Activated CD8-positive, alpha-beta T cell treated with anti-CD3 and anti-CD28 coated beads, Interleukin-2, amount 10 ng/mL, durations not matched to agents 7 days and 5 days (primary cell): ENCODE results near the gene ZDHHC8. TPM values are rescaled to one million over a fixed set of nuclear protein-coding genes. Genes with fewer than 3 reads are reported as not detected.

Source experiments
- ATAC-seq: fragments of 150-1000 bp; cut with Tn5 transposase; one replicate; pipeline ENCODE4 v1.10.0; 2021; ENCODE audit warnings: moderate library complexity
- CTCF ChIA-PET: fragments of 350-600 bp; sonication (Branson Sonifier 250); formaldehyde crosslinking; loops from one replicate; lab custom pipeline; 2021; ENCODE audit warnings: antibody characterized with exemption; lab: Charles Lee
- POLR2A ChIA-PET: fragments of 350-600 bp; sonication (Branson Sonifier 250); formaldehyde crosslinking; loops from one replicate; lab custom pipeline; 2021; ENCODE audit warnings: antibody characterized with exemption; lab: Charles Lee
- DNase-seq: peaks from one replicate; pipeline ENCODE4 v3.0.0-alpha.2; 2020
- H3K27ac Mint-ChIP-seq: one replicate; pipeline ENCODE4 v1.8.0; 2021; ENCODE audit warnings: mild to moderate bottlenecking, mixed read lengths
- H3K27me3 Mint-ChIP-seq: one replicate; pipeline ENCODE4 v1.8.0; 2021; ENCODE audit warnings: low read depth, mixed read lengths
- H3K36me3 Mint-ChIP-seq: one replicate; pipeline ENCODE4 v1.8.0; 2021; ENCODE audit warnings: low read depth, mixed read lengths
- H3K4me1 Mint-ChIP-seq: one replicate; pipeline ENCODE4 v1.8.0; 2021; ENCODE audit warnings: low read depth, mixed read lengths
- H3K4me3 Mint-ChIP-seq: one replicate; pipeline ENCODE4 v1.8.0; 2021; ENCODE audit warnings: mild to moderate bottlenecking, mixed read lengths
- H3K9me3 Mint-ChIP-seq: one replicate; pipeline ENCODE4 v1.8.0; 2022; ENCODE audit warnings: mixed read lengths; ENCODE audit not compliant: insufficient read depth
- total RNA-seq, 2 experiments: library from RNA; stranded (reverse); gene quantifications; one replicate each; pipeline ENCODE4 v1.2.3, GENCODE V29; 2021

Gene ZDHHC8
- total RNA-seq, 2 experiments from 2014 or later, result 60.5 to 65.5 TPM

- no peak for ATAC-seq
- Mint-ChIP-seq H3K27me3 (no peaks in the 10 kb centered on the region), H3K36me3 (no peaks in the 10 kb centered on the region), H3K4me3 (no peak overlapping the region), H3K9me3 (no peaks in the 10 kb centered on the region), H3K4me1 (no peaks in the 10 kb centered on the region), H3K27ac (no peak overlapping the region)
- no peak for DNase-seq
- ChIA-PET POLR2A (no interaction called here), CTCF (no interaction called here)
These were observed 44.9 kb downstream of the ZDHHC8 start for GRCh38 chr22:20176421-20177085.

- POLR2A ChIA-PET, result no interaction called here
- no peak overlapping the region for H3K27ac Mint-ChIP-seq
- H3K4me3 Mint-ChIP-seq, result no peak overlapping the region
- no peaks in the 10 kb centered on the region for H3K9me3 Mint-ChIP-seq
- CTCF ChIA-PET, result no interaction called here
- no peaks in the 10 kb centered on the region for H3K4me1 Mint-ChIP-seq
- no peaks in the 10 kb centered on the region for H3K27me3 Mint-ChIP-seq
- no peaks in the 10 kb centered on the region for H3K36me3 Mint-ChIP-seq
- no peak for ATAC-seq
- no peak for DNase-seq
These were observed 45.8 kb downstream of the ZDHHC8 start for GRCh38 chr22:20177217-20177911.

GRCh38 chr22:20178075-20178914, 46.7 kb downstream of the ZDHHC8 start:
- DNase-seq (no peak), ATAC-seq (no peak)
- ChIA-PET POLR2A (no interaction called here), CTCF (no interaction called here)
- no peaks in the 10 kb centered on the region for H3K27me3 Mint-ChIP-seq
- H3K36me3 Mint-ChIP-seq, result no peaks in the 10 kb centered on the region
- no peak overlapping the region for H3K4me3 Mint-ChIP-seq
- no peak overlapping the region for H3K27ac Mint-ChIP-seq
- H3K4me1 Mint-ChIP-seq, result no peaks in the 10 kb centered on the region
- no peaks in the 10 kb centered on the region for H3K9me3 Mint-ChIP-seq

- Mint-ChIP-seq H3K4me1 (no peaks in the 10 kb centered on the region), H3K9me3 (no peaks in the 10 kb centered on the region), H3K27ac (no peak overlapping the region), H3K36me3 (no peaks in the 10 kb centered on the region), H3K27me3 (no peaks in the 10 kb centered on the region), H3K4me3 (no peak overlapping the region)
- ChIA-PET CTCF (no interaction called here), POLR2A (no interaction called here)
- ATAC-seq (no peak), DNase-seq (no peak)
These were observed 47.3 kb downstream of the ZDHHC8 start for GRCh38 chr22:20178915-20179227.

GRCh38 chr22:20179455-20180244, 48.0 kb downstream of the ZDHHC8 start:
- H3K9me3 Mint-ChIP-seq, result no peaks in the 10 kb centered on the region

GRCh38 chr22:20180245-20180630, 48.6 kb downstream of the ZDHHC8 start:
- DNase-seq, result no peak
- no peak for ATAC-seq
- no peaks in the 10 kb centered on the region for H3K4me1 Mint-ChIP-seq
- no peak overlapping the region for H3K27ac Mint-ChIP-seq
- no peaks in the 10 kb centered on the region for H3K9me3 Mint-ChIP-seq
- H3K27me3 Mint-ChIP-seq, result no peaks in the 10 kb centered on the region
- no peak overlapping the region for H3K4me3 Mint-ChIP-seq
- H3K36me3 Mint-ChIP-seq, result no peaks in the 10 kb centered on the region
- CTCF ChIA-PET, result interaction anchor here (1.1 to 1.5 kb wide), 2 partner anchors 23 to 59 kb away, joined by 3 to 4 read pairs; no protein-coding TSS in a partner anchor
- POLR2A ChIA-PET, result no interaction called here

More at GRCh38 chr22:20179455-20180244, 48.0 kb downstream of the ZDHHC8 start:
- Mint-ChIP-seq H3K27me3 (no peaks in the 10 kb centered on the region), H3K4me3 (no peak overlapping the region), H3K27ac (no peak overlapping the region), H3K36me3 (no peaks in the 10 kb centered on the region), H3K4me1 (no peaks in the 10 kb centered on the region)
- ATAC-seq, result no peak
- POLR2A ChIA-PET, result no interaction called here
- CTCF ChIA-PET, result interaction anchor here (1.1 kb wide), 1 partner anchor 59 kb away, joined by 4 read pairs; no protein-coding TSS in a partner anchor
- DNase-seq, result no peak

GRCh38 chr22:20180640-20181039, 49.0 kb downstream of the ZDHHC8 start:
- CTCF ChIA-PET, result interaction anchor here (1.1 to 1.5 kb wide), 2 partner anchors 23 to 58 kb away, joined by 3 to 4 read pairs; no protein-coding TSS in a partner anchor
- H3K27ac Mint-ChIP-seq, result no peak overlapping the region

GRCh38 chr22:20181194-20181883, 49.7 kb downstream of the ZDHHC8 start:
- Mint-ChIP-seq H3K9me3 (no peaks in the 10 kb centered on the region), H3K36me3 (no peaks in the 10 kb centered on the region), H3K4me3 (no peak overlapping the region), H3K27me3 (no peaks in the 10 kb centered on the region), H3K27ac (no peak overlapping the region), H3K4me1 (no peaks in the 10 kb centered on the region)
- POLR2A ChIA-PET, result no interaction called here
- no peak for ATAC-seq
- CTCF ChIA-PET, result interaction anchor here (1.5 kb wide), 1 partner anchor 24 kb away, joined by 3 read pairs; no protein-coding TSS in a partner anchor
- DNase-seq, result no peak

More at GRCh38 chr22:20180640-20181039, 49.0 kb downstream of the ZDHHC8 start:
- H3K4me1 Mint-ChIP-seq, result no peaks in the 10 kb centered on the region
- POLR2A ChIA-PET, result no interaction called here
- H3K36me3 Mint-ChIP-seq, result no peaks in the 10 kb centered on the region
- no peaks in the 10 kb centered on the region for H3K9me3 Mint-ChIP-seq
- ATAC-seq (no peak), DNase-seq (no peak)
- H3K27me3 Mint-ChIP-seq, result no peaks in the 10 kb centered on the region
- H3K4me3 Mint-ChIP-seq, result no peak overlapping the region

GRCh38 chr22:20181884-20182236, 50.3 kb downstream of the ZDHHC8 start:
- H3K9me3 Mint-ChIP-seq, result no peaks in the 10 kb centered on the region
- CTCF ChIA-PET, result interaction anchor here (1.5 kb wide), 1 partner anchor 24 kb away, joined by 3 read pairs; no protein-coding TSS in a partner anchor
- POLR2A ChIA-PET, result no interaction called here
- no peaks in the 10 kb centered on the region for H3K36me3 Mint-ChIP-seq
- ATAC-seq (no peak), DNase-seq (no peak)
- no peaks in the 10 kb centered on the region for H3K27me3 Mint-ChIP-seq
- H3K27ac Mint-ChIP-seq, result no peak overlapping the region
- H3K4me1 Mint-ChIP-seq, result no peaks in the 10 kb centered on the region
- no peak overlapping the region for H3K4me3 Mint-ChIP-seq

- CTCF ChIA-PET, result no interaction called here
- Mint-ChIP-seq H3K27ac (no peak overlapping the region), H3K4me3 (no peak overlapping the region), H3K4me1 (no peaks in the 10 kb centered on the region), H3K36me3 (no peaks in the 10 kb centered on the region), H3K9me3 (no peaks in the 10 kb centered on the region), H3K27me3 (no peaks in the 10 kb centered on the region)
- POLR2A ChIA-PET, result no interaction called here
- no peak for DNase-seq
- ATAC-seq, result no peak
These were observed 50.8 kb downstream of the ZDHHC8 start for GRCh38 chr22:20182365-20182764.

- ATAC-seq (no peak), DNase-seq (no peak)
- H3K27ac Mint-ChIP-seq, result no peak overlapping the region
- ChIA-PET CTCF (no interaction called here), POLR2A (no interaction called here)
- no peaks in the 10 kb centered on the region for H3K36me3 Mint-ChIP-seq
- H3K9me3 Mint-ChIP-seq, result no peaks in the 10 kb centered on the region
- no peaks in the 10 kb centered on the region for H3K4me1 Mint-ChIP-seq
- no peak overlapping the region for H3K4me3 Mint-ChIP-seq
- H3K27me3 Mint-ChIP-seq, result no peaks in the 10 kb centered on the region
These were observed 51.5 kb downstream of the ZDHHC8 start for GRCh38 chr22:20183101-20183500.
